C4-2B (cell line): ENCODE data around the gene RBFOX1.

Source experiments
- H3K27ac ChIP-seq: fragments of 450-650 bp; 2 replicates; pipeline ENCODE4 v1.5.1; 2017
- ZFX ChIP-seq: fragments of 450-650 bp; IDR thresholded peaks from 2 replicates; pipeline ENCODE4 v1.6.1; 2017
- TF ChIP-seq, protein P1 (sequence below): fragments of 450-650 bp; conservative IDR thresholded peaks from 2 replicates; pipeline ENCODE4 v1.5.1; 2017; ENCODE audit warnings: mild to moderate bottlenecking

Gene RBFOX1

DNA sequence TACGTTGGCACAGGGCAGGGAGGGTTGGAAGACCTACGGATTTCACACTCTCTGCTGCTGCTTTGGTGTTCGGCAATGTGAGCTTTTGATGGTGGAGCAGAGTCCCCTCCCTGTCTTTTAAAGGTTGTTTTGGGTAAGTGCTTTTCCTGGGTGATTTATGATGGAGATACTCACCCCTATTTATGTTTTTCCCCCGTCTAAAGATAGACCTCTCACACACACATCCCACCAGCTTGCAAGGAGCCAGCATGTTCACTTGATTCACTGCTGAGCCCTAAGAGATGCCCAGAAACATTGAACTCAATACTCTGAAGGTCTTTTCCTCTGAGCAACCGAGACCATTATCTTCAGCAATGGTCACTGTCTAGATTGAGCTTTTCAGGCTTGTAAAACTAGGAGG, 8.3 kb downstream of the RBFOX1 start:
- no peak for TF ChIP-seq ZFX
- TF ChIP-seq, protein P1, sequence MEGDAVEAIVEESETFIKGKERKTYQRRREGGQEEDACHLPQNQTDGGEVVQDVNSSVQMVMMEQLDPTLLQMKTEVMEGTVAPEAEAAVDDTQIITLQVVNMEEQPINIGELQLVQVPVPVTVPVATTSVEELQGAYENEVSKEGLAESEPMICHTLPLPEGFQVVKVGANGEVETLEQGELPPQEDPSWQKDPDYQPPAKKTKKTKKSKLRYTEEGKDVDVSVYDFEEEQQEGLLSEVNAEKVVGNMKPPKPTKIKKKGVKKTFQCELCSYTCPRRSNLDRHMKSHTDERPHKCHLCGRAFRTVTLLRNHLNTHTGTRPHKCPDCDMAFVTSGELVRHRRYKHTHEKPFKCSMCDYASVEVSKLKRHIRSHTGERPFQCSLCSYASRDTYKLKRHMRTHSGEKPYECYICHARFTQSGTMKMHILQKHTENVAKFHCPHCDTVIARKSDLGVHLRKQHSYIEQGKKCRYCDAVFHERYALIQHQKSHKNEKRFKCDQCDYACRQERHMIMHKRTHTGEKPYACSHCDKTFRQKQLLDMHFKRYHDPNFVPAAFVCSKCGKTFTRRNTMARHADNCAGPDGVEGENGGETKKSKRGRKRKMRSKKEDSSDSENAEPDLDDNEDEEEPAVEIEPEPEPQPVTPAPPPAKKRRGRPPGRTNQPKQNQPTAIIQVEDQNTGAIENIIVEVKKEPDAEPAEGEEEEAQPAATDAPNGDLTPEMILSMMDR, result no peak

DNA sequence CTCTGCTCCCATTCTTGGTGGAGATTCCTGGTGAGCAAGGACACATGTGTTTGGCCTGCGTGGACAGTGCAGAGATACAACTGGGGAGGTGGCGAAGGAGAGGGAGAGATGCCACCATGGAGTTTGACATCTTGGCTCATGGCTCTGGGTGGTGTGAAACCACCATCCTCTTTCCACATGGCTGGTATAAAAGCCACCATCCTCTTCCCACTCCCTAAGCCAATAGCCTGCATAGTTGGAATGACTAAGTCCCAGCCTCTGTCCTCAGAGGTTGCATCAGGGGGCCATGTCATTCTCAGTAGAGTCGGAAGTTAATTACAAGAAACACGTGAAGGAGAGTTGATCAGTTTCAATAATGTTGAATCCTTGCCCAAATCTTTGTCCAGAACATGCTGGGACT, 10.0 kb downstream of the RBFOX1 start:
- H3K27ac ChIP-seq, result no peak overlapping the region
- TF ChIP-seq, protein P1, result no peak
- no peak for TF ChIP-seq ZFX

More for the DNA sequence above, 8.3 kb downstream of the RBFOX1 start:
- H3K27ac ChIP-seq, result no peak overlapping the region

DNA sequence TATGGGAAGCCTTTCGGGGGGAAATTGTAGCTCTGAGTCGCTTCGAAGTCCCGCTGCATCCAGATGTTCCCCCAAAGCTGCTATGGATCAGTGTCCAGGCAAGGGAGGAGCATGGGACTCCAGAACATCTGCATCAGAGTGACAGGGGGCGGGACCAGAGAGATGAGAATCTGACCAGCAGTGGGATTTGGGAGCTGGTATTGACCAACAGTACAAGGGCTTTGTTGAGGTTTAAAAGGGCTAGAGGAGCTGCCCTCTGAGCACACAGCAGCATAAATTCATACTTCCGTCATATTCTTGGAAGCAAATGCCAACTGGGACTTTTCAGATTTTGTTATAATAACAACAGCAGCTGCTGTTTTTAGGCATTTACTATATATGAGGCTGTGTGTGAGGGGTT, 10.6 kb downstream of the RBFOX1 start:
- TF ChIP-seq, protein P1, result no peak
- TF ChIP-seq ZFX, result no peak

DNA sequence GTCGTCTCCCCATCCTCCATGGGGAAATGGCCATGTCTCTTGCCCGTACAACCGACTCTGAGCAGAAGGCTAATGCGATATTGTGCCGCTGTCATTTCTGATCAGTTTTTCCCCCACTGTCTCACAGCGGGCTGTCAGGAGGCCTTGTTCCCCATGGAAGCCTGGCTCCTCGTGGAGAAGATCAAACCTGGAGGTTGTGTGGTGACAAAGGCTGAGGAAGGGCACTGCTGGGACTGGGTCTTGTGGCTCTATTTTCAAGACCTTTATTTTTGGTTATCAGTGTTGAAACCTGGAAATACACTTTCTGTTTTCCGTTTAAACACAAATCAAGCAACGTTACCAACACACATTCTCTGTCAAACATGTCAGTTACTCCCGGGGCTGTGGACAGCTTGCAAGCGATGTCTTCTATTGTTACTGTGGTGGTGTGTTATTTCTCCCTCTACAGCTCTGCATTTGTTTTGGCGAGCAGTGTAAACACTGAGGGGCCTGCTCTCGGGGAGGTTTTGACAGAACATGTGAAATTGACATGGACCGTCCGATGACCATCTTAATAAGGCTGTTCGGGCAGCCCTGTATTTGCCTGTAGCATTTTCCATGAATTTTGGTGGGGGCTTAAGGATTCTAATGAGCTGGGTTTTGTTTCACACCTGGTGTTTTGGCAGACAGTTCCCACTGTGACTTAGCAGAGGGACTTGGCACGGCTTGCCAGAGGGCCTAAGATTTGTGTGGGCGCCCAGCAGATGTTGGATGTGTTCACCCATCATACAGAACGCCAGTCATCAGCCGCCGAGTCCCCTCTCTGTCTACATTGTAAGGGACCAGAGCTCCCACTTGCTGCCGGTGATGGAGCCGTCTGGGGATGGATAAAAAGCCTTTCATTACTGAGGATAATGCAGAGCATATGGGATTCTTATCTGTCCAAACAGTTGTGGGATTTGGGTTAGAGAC, 12.5 kb downstream of the RBFOX1 start:
- no peak overlapping the region for H3K27ac ChIP-seq
- TF ChIP-seq, protein P1, result no peak
- no peak for TF ChIP-seq ZFX

More for the DNA sequence above, 10.6 kb downstream of the RBFOX1 start:
- no peak overlapping the region for H3K27ac ChIP-seq

DNA sequence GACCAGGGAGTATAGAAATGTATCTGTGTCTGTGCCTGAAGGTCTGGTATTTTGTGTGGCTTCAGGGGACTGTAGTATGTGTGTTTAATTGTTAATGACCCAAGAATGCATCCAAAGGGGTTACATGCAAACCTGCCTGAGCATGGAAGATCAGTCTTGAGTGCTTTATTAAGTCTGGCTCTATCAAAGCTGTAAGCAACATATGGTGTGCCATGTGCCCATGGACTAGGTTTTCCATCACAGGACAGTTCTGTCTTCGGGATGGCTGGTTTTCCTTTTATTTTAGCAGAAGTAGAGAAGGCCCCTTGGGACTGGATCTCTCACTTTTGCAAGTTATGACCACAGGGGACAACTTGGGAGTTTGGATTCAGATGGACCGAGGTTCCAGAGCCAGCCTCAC, 18.2 kb downstream of the RBFOX1 start:
- H3K27ac ChIP-seq, result no peak overlapping the region
- TF ChIP-seq ZFX, result no peak
- TF ChIP-seq, protein P1, result no peak

DNA sequence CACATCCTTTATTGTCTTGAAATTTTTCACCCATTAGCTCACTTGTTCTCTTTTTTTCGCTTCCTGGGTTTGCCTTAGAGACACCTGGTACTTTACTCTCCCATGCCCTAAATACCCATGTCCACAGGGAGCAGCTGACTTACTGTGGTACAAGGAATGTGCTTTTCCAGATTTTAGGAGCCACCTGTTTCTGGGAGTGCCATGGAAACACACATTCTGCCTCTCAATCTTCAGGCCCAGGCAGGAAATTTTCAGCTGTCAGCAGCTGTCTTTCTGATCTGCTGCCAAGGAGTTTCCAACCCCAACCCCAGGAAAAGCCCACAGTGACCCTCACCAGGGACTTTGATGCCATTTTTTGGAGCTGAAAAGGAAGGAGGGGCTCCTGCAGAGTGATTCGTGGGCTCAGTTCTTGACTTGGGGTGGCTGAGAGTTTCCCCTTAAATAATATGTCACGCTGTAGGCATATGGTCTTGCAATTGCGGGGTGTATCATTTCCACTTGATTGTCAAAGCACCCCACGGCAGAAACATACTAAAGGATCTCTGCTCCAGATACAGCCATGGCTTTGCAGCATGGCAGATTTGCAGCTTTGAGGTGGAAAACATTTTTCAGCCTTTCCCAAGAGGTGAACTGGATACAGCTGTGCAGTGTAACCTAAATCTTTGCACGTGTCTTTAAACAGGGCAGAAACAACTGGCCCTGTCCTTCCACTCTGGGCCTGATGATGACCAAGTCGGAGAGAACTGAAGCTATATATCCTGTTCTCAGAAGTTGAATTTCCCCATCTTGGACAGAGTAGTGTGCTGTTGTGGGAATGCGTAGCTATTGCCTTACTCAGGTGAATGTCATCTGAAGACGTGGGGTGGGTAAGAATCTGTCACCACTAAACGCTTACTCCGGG, 19.2 kb downstream of the RBFOX1 start:
- no peak overlapping the region for H3K27ac ChIP-seq
- TF ChIP-seq ZFX, result no peak
- TF ChIP-seq, protein P1, result no peak

DNA sequence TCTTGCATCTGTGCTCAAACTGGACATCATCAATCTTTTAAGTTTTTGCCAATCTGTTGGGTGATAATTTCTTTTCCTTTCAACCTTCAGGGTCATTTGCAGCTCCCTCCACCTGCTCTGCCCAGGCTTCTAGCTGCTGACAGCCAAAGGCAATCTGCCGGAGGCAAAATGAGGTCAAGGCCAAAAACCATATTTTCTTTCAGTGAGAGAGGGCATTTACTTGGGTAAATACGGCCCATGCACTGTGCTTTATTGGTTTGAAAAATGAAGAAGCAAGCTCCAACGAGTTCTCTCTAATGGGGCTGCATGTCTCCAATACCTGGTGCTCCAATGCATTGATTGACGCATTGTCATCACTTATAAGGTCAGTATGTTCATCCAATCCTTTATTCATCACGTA, 23.1 kb downstream of the RBFOX1 start:
- no peak for TF ChIP-seq ZFX
- TF ChIP-seq, protein P1, result no peak
- no peak overlapping the region for H3K27ac ChIP-seq
